Activated T-helper 17 cell treated with anti-CD3 and anti-CD28 coated beads, Interleukin-2, amount 50 U/mL, for 72 hours (primary cell): ENCODE measurements around the gene ZNF592. TPM values are rescaled to one million over a fixed set of nuclear protein-coding genes. Genes with fewer than 3 reads are reported as not detected.
A peak's percentile ranks its signal among the peaks of the same experiment; 100 is the strongest.

Experiments
- ATAC-seq: fragments of 150-1000 bp; cut with Tn5 transposase; replicated peaks from 2 replicates; pipeline ENCODE4 v1.10.0; 2021; ENCODE audit warnings: mild to moderate bottlenecking, moderate library complexity
- H3K27ac Mint-ChIP-seq: one replicate; pipeline ENCODE4 v1.8.0; 2022; ENCODE audit warnings: mixed read lengths
- H3K27me3 Mint-ChIP-seq: one replicate; pipeline ENCODE4 v1.8.0; 2022; ENCODE audit warnings: mixed read lengths
- H3K36me3 Mint-ChIP-seq: one replicate; pipeline ENCODE4 v1.8.0; 2022; ENCODE audit warnings: low read depth, mild to moderate bottlenecking, mixed read lengths
- H3K4me1 Mint-ChIP-seq: one replicate; pipeline ENCODE4 v1.8.0; 2022; ENCODE audit warnings: mixed read lengths
- H3K4me3 Mint-ChIP-seq: one replicate; pipeline ENCODE4 v1.8.0; 2022; ENCODE audit warnings: mild to moderate bottlenecking, mixed read lengths
- H3K9me3 Mint-ChIP-seq: one replicate; pipeline ENCODE4 v1.8.0; 2022; ENCODE audit warnings: mixed read lengths
- total RNA-seq, 2 donors: library from RNA; stranded (reverse); gene quantifications; one replicate each; pipeline ENCODE4 v1.2.3, GENCODE V29; 2022

ZNF592 gene
- total RNA-seq, 2 donors from 2014 or later: 23.8 to 36.8 TPM

DNA sequence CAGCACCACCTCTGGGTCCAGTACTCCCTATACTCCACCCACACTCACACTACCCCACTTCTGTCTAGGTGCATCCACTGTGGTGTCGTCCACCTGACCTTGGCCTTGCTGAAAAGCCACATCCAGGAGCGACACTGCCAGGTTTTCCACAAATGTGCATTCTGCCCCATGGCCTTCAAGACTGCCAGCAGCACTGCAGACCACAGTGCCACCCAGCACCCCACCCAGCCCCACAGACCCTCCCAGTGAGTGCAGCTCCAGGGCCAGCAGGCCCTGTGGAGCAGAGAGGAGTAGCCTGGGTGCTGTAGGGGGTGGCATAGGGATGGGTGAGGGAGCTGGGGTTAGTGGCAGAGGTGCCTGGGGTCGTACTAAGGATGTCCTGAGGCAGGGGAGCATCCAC lies 49.4 kb downstream of the ZNF592 start:
- peaks cover 92% of the 10 kb centered on the region for H3K36me3 Mint-ChIP-seq
- H3K27ac Mint-ChIP-seq: no peak overlapping the region
- no peaks in the 10 kb centered on the region for H3K4me1 Mint-ChIP-seq
- no peak for ATAC-seq
- no peaks in the 10 kb centered on the region for H3K9me3 Mint-ChIP-seq
- H3K27me3 Mint-ChIP-seq: no peaks in the 10 kb centered on the region
- H3K4me3 Mint-ChIP-seq: no peak overlapping the region

DNA sequence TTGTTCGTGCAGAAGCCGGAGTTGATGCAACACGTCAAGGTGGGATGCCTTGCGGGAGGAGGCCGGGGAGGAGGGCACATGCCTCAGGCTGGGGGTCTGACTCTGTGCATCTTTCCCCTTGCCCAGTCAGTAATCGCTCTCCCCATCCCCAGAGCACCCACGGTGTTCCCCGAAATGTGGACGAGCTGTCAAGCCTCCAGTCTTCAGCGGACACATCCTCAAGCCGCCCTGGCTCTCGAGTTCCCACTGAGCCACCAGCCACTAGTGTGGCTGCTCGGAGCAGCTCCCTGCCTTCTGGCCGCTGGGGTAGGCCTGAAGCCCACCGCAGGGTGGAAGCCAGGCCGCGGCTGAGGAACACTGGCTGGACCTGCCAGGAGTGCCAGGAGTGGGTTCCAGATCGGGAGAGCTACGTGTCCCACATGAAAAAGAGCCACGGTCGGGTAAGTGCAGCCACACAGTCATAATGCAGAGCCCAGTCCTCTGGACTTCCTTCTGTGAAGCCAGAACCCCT lies 50.1 kb downstream of the ZNF592 start:
- Mint-ChIP-seq H3K9me3 (no peaks in the 10 kb centered on the region), H3K4me3 (no peak overlapping the region), H3K36me3 (peaks cover 92% of the 10 kb centered on the region), H3K27me3 (no peaks in the 10 kb centered on the region), H3K27ac (no peak overlapping the region), H3K4me1 (peaks cover 2% of the 10 kb centered on the region)
- no peak for ATAC-seq

DNA sequence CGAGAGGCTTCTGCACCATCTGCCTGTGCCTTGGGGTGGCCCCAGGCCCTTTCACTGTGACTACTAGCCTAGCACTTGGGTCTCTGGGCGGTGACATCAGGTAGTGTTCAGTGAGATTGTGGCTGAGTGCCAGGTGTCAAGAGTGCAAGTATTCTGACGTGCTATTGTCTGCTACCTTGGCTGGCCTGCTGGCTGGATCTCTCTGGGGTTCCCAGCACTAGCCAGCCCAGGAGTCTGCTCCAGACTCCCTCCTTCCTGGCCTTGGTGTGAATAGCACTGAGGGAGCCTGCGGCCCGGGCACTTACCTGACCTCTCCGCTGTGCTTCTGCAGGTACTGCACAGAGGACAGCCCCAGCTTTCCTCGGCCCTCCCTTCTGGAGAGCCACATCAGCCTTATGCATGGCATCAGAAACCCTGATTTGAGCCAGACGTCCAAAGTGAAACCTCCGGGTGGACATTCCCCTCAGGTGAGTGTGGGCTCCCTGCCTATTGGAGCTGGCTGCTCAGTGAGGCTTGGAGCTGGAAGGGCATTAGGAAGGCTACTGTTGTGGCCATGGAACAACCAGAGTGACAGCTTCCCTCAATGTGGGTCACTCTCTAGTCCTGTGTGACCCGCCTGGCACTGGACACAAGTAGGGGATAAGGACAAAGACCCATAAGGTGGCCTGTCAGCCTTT lies 51.3 kb downstream of the ZNF592 start:
- no peak overlapping the region for H3K4me3 Mint-ChIP-seq
- H3K4me1 Mint-ChIP-seq: peaks cover 4% of the 10 kb centered on the region
- no peaks in the 10 kb centered on the region for H3K9me3 Mint-ChIP-seq
- H3K36me3 Mint-ChIP-seq: peaks cover 91% of the 10 kb centered on the region
- no peak overlapping the region for H3K27ac Mint-ChIP-seq
- ATAC-seq: no peak
- H3K27me3 Mint-ChIP-seq: no peaks in the 10 kb centered on the region

DNA sequence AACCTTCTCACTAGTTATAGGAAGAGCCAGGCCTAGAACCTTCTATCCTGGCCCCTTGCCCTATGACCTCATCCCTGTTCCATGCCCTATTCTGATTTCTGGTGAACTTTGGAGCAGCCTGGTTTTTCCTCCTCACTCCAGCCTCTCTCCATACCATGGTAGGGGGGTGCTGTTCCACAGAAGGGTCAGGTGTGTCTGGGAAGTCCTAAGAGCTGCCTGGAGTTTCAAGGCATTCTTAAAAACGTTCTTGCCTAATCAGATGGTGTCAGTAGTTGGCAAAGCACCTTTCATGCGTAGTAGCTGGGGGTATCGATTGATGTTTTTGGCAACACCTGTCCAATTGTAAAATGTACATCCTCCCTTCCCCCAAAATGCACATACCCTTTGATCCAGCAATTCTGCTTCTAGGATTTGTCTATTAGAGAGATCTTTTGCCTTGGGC lies 52.0 kb downstream of the ZNF592 start:
- no peak overlapping the region for H3K27ac Mint-ChIP-seq
- peaks cover 4% of the 10 kb centered on the region for H3K4me1 Mint-ChIP-seq
- peaks cover 93% of the 10 kb centered on the region for H3K36me3 Mint-ChIP-seq
- no peak overlapping the region for H3K4me3 Mint-ChIP-seq
- no peaks in the 10 kb centered on the region for H3K9me3 Mint-ChIP-seq
- H3K27me3 Mint-ChIP-seq: no peaks in the 10 kb centered on the region
- ATAC-seq: no peak

DNA sequence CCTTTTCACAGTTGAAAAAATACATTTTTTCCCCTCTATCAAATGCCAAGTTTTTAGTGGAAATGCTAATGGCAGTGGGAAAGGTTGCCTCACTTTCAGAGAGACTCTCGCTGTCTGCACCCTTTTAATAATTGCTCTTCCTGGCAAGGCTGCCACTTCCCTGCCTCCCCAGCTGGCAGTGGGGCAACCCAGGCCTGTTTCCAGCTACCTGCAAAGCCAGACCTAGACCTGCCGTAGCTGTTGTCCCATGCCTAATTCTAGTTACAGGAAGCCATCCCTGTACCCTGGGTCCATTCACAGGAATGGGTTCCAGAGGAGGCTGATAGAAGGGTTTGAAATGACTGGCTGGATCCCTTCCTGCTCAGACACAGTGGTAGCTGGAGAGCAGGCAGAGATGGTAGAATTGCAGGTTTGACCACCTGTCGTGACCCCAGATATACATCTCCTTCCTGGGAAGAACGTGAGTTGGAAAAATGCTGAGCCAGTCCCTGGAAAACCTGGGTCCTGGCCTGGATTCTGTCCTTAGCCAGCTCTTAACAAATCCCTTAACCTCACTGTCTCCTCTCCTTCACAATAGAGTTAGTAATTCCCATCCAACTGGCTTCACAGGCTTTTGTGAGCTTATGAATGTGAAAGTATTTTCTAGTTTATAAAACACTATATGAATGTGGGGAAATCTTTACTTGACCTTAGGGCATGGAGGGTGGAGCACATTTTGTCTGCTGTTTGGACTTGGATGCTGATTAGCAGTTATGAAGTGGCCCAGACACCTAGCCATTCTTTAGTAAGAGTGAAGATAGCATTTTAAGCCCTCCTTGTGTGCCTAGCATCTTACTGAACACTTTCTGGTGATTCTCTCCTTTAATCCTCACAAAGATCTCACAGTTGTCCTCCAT lies 55.9 kb downstream of the ZNF592 start:
- H3K36me3 Mint-ChIP-seq: peaks cover 72% of the 10 kb centered on the region
- H3K4me1 Mint-ChIP-seq: peaks cover 4% of the 10 kb centered on the region
- H3K27ac Mint-ChIP-seq: peak overlapping the region; percentile 40
- H3K4me3 Mint-ChIP-seq: no peak overlapping the region
- no peaks in the 10 kb centered on the region for H3K27me3 Mint-ChIP-seq
- ATAC-seq: no peak
- H3K9me3 Mint-ChIP-seq: no peaks in the 10 kb centered on the region

DNA sequence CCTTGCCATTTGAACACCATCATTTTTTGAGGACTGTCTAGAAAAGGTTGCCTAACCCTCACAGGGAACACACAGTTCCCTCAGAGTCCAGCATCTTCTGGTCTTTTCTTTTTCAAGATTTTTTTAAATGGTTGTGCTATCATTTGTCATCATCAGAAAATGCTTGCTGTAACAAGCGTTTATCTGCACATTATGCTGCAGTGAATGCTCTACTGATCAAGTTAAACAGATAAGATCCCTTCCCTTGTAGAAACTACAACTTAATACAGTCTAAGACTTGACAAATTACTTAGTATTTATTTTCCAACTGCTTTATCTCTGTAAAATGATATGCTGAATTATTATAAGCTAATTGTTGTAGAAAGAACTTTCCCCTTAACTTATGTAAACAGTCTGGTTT lies 56.8 kb downstream of the ZNF592 start:
- H3K27me3 Mint-ChIP-seq: no peaks in the 10 kb centered on the region
- H3K4me1 Mint-ChIP-seq: peaks cover 4% of the 10 kb centered on the region
- no peak for ATAC-seq
- H3K27ac Mint-ChIP-seq: no peak overlapping the region
- no peaks in the 10 kb centered on the region for H3K9me3 Mint-ChIP-seq
- H3K36me3 Mint-ChIP-seq: peaks cover 62% of the 10 kb centered on the region
- H3K4me3 Mint-ChIP-seq: no peak overlapping the region

DNA sequence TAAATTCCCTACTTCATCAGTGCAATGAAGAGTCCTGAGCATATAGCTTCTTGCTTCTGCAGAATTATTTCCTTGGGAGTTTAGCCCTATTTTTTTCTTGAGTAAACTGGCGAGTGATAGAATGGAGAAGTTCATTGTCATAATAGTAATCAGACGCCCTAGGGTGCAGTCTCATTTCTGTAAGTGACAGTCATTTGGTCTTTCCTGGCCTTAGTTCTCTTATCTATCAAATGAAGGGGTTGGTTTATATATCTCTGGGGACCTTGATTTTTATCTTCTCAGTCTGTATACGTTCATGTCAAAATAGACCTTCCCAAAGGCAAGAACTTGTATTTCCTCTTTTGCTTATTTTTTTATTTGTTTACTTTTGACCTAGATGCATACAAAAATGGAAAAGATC lies 58.8 kb downstream of the ZNF592 start:
- Mint-ChIP-seq H3K9me3 (no peaks in the 10 kb centered on the region), H3K36me3 (peaks cover 48% of the 10 kb centered on the region), H3K4me3 (no peak overlapping the region), H3K27ac (no peak overlapping the region), H3K4me1 (peaks cover 7% of the 10 kb centered on the region), H3K27me3 (no peaks in the 10 kb centered on the region)
- peak; percentile 32 for ATAC-seq

DNA sequence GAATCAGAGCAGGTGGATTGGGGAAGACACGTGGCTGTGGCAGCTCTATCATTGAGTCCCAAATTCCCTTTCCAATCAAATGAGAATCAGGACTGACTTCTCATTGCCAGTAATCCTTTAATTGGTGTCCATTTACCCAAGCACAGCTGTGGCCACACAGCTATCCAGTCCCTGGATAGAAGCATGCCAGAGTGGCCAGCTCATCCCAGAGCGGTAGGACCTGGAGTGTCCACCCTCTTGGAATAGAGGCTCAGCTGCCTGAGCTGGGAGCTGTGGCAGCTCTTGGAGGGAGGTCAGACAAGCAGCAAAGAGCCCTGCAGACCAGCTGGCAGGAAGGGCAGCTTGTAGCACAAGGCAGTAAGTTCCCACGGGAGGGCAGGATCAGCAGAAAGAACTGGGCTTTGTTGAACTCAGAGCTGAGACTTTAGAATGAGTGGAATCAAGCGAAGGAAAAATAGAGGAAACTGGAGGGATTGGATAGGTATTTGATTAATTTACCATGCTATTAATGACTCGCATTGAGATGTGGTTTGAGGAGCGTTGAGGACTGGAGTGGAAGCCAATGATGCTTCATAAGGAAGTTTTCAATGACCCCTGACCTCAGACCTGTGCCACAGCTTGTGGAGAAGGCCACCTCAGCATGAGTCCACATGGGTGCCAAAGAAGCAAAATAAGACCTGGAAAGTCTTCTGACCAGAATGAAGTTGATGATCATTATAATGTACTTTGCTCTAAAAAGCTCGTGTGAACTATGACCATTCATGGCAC lies 61.9 kb downstream of the ZNF592 start:
- H3K4me1 Mint-ChIP-seq: peaks cover 4% of the 10 kb centered on the region
- H3K4me3 Mint-ChIP-seq: no peak overlapping the region
- no peak for ATAC-seq

DNA sequence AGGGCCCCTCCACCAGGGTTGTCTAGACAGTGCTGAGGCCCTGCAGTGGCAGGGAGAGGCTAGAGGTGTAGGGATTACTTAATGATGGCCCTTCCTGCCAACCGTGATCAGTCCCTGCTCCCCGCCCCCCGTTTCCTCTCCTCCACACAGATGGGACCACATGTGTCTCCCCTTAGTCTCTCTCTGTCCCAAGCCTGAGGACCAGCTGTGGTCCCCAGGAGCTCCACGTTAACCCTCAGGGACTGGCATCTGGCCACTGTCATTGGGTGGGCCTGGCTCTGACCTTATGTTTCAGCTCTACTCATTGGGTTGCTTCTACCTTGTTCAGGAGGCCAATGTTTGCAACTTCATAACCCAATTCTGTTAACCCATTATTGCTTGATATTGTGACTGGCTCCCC lies 62.8 kb downstream of the ZNF592 start:
- Mint-ChIP-seq H3K4me3 (no peak overlapping the region), H3K27me3 (peaks cover 7% of the 10 kb centered on the region), H3K4me1 (peaks cover 4% of the 10 kb centered on the region), H3K36me3 (peaks cover 12% of the 10 kb centered on the region), H3K27ac (no peak overlapping the region), H3K9me3 (no peaks in the 10 kb centered on the region)
- no peak for ATAC-seq

More for the DNA sequence above, 61.9 kb downstream of the ZNF592 start:
- Mint-ChIP-seq H3K27me3 (peaks cover 1% of the 10 kb centered on the region), H3K27ac (peak overlapping the region; percentile 41), H3K9me3 (no peaks in the 10 kb centered on the region), H3K36me3 (peaks cover 18% of the 10 kb centered on the region)

DNA sequence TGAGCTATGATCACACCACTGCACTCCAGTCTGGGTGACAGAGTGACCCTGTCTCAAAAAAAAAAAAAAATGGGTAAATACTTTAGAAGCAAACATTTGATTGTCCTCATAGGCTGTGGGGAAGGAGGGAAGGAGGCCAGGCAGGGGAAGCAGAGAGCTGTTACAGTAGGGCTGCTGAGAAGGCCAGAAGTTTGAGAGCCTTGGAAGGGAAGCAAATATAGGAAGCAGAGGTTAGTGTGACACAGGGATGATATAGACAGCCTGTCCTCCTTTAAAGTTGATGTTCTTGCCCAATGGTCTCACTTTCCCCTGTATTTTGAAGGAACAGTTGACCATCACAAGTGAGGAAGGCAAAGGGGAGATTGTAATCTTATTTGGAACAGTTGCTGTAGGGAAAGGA lies 63.4 kb downstream of the ZNF592 start:
- Mint-ChIP-seq H3K27ac (no peak overlapping the region), H3K9me3 (no peaks in the 10 kb centered on the region), H3K27me3 (peaks cover 10% of the 10 kb centered on the region)

DNA sequence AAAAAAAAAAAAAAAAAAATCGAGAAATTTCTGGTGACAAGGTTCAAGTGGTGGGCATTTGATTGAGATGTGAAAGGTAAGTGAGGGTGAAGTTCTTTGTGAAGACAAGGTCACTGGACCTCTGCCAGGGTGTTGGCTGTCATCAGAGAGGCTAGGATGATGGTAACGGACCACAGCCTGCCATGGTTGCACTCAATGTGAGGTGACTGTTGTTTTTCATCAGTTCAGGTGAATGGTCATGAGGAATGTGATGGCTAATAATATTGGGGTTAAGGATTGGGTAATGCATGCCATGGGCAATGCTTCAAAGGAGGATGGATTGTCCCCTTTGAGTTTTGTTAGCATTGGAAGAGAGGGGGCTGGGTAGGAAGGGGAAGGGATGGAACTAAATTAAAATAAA lies 64.5 kb downstream of the ZNF592 start:
- Mint-ChIP-seq H3K36me3 (no peaks in the 10 kb centered on the region), H3K27ac (no peak overlapping the region), H3K4me3 (no peak overlapping the region)

More for the DNA sequence above, 63.4 kb downstream of the ZNF592 start:
- Mint-ChIP-seq H3K36me3 (peaks cover 6% of the 10 kb centered on the region), H3K4me1 (peaks cover 8% of the 10 kb centered on the region), H3K4me3 (no peak overlapping the region)
- ATAC-seq: no peak

DNA sequence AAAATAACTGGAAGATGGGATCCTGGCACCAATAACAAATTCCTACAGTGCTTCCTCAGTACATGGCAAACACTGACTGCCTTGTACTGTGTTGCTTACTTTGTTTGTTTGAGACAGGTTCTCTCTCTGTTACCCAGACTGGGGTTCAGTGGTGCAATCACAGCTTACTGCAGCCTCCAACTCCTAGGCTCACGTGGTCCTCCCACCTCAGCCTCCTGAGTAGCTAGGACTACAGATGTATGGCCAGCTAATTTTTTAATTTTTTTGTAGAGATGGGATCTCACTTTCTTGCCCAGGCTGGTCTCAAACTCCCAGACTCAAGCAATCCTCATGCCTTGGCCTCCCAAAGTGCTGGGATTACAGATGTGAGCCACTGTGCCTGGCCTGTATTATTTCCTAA lies 65.0 kb downstream of the ZNF592 start:
- Mint-ChIP-seq H3K4me1 (peaks cover 12% of the 10 kb centered on the region), H3K27me3 (peaks cover 10% of the 10 kb centered on the region), H3K36me3 (no peaks in the 10 kb centered on the region), H3K27ac (no peak overlapping the region), H3K9me3 (no peaks in the 10 kb centered on the region), H3K4me3 (no peak overlapping the region)
- ATAC-seq: no peak

More for the DNA sequence above, 64.5 kb downstream of the ZNF592 start:
- Mint-ChIP-seq H3K9me3 (no peaks in the 10 kb centered on the region), H3K27me3 (peaks cover 10% of the 10 kb centered on the region), H3K4me1 (peaks cover 8% of the 10 kb centered on the region)
- no peak for ATAC-seq

DNA sequence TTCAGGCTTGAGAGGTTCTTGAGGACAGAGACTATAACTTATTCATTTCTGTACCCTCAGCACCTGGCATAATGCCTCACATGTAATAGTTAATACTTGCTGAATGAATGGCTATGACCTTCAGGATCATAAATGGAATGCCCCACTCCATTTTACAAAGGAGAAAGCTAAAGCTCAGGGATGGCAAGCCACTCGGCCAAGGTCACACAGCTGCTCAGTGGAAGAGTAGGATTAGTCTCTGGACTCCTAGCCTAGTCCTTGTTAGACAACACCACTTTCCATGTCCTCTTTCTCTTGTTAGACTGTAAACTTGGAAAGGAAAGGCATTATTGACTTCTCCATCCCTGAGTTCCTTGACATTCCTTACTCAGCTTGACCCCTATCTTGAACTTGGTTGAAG lies 65.5 kb downstream of the ZNF592 start:
- no peak for ATAC-seq
- H3K9me3 Mint-ChIP-seq: no peaks in the 10 kb centered on the region
- peaks cover 10% of the 10 kb centered on the region for H3K27me3 Mint-ChIP-seq
- no peaks in the 10 kb centered on the region for H3K36me3 Mint-ChIP-seq
- H3K4me3 Mint-ChIP-seq: no peak overlapping the region
- peaks cover 12% of the 10 kb centered on the region for H3K4me1 Mint-ChIP-seq
- H3K27ac Mint-ChIP-seq: no peak overlapping the region

DNA sequence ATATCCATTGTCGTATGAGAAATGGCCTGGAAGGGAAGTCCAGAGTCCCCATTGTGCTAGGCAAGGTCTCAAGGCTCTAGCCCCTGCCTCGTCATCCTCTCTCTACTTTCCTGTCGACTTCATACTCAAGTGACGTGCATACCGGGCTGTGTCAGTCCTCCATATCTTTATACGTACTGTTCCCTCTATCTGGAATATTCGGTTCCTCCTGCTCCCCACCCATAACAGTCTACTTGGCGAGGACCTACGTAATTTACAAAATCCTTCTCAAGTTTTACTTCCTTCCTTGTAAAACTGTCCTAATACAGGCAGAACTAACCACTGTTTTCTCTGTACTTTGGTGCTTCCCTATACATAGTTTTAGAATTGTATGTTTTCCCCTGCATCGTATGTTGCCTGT lies 66.5 kb downstream of the ZNF592 start:
- no peaks in the 10 kb centered on the region for H3K9me3 Mint-ChIP-seq
- peaks cover 10% of the 10 kb centered on the region for H3K27me3 Mint-ChIP-seq
- no peak overlapping the region for H3K27ac Mint-ChIP-seq
- ATAC-seq: no peak
- H3K36me3 Mint-ChIP-seq: no peaks in the 10 kb centered on the region
- peaks cover 12% of the 10 kb centered on the region for H3K4me1 Mint-ChIP-seq
- H3K4me3 Mint-ChIP-seq: no peak overlapping the region
